Osteoblast (primary cell): Measurements from ENCODE around the gene MIPOL1. TPM values are rescaled to one million over a fixed set of nuclear protein-coding genes. Genes with fewer than 3 reads are reported as not detected.
A peak's percentile ranks its signal among the peaks of the same experiment; 100 is the strongest.

ENCODE experiments used
- DNase-seq: peaks from one replicate; pipeline ENCODE4 v3.0.0; 2011; ENCODE audit warnings: low spot score, mixed read lengths; ENCODE audit not compliant: insufficient read length; ENCODE audit errors: missing footprints
- H2AFZ ChIP-seq: 2 replicates; pipeline ENCODE4 v1.6.0; 2011; ENCODE audit warnings: mild to moderate bottlenecking, low read length
- H3K27ac ChIP-seq: 2 replicates; pipeline ENCODE4 v1.5.1; 2011; ENCODE audit warnings: mild to moderate bottlenecking, low read depth, low read length, moderate library complexity
- H3K27me3 ChIP-seq: 2 replicates; pipeline ENCODE4 v1.6.0; 2012; ENCODE audit warnings: mild to moderate bottlenecking, control low read depth, inconsistent platforms, low read length, moderate library complexity; ENCODE audit not compliant: insufficient read depth
- H3K36me3 ChIP-seq: 2 replicates; pipeline ENCODE4 v1.5.1; 2011; ENCODE audit warnings: mild to moderate bottlenecking, low read length, control low read depth, moderate library complexity; ENCODE audit not compliant: insufficient read depth
- H3K4me1 ChIP-seq: 2 replicates; pipeline ENCODE4 v1.5.1; 2011; ENCODE audit warnings: mild to moderate bottlenecking, low read length, control low read depth, moderate library complexity; ENCODE audit not compliant: insufficient read depth
- H3K4me2 ChIP-seq: 2 replicates; pipeline ENCODE4 v1.6.0; 2011; ENCODE audit warnings: mild to moderate bottlenecking, low read length; ENCODE audit not compliant: insufficient read depth
- H3K4me3 ChIP-seq: fragments of 200-600 bp; sonication (generic); 3 replicates; pipeline ENCODE4 v1.5.1; 2012; ENCODE audit warnings: mild to moderate bottlenecking, low read length, inconsistent platforms; ENCODE audit not compliant: insufficient read depth
- H3K79me2 ChIP-seq: 2 replicates; pipeline ENCODE4 v1.6.0; 2012; ENCODE audit warnings: mild to moderate bottlenecking, low read length, control low read depth, inconsistent platforms; ENCODE audit not compliant: insufficient read depth
- H3K9me3 ChIP-seq: 2 replicates; pipeline ENCODE4 v1.5.1; 2011; ENCODE audit warnings: low read depth, low read length, control low read depth
- H4K20me1 ChIP-seq: 2 replicates; pipeline ENCODE4 v1.6.0; 2012; ENCODE audit warnings: mild to moderate bottlenecking, low read length, control low read depth; ENCODE audit not compliant: insufficient read depth
- CTCF ChIP-seq: IDR thresholded peaks from 2 replicates; pipeline ENCODE4 v1.5.1; 2011; ENCODE audit warnings: mild to moderate bottlenecking, low read depth, low read length, moderate library complexity; ENCODE audit errors: extremely low read depth
- total RNA-seq: library from RNA; depleted of rRNA; stranded (reverse); fragments of >200 nt; gene quantifications from 2 replicates; pipeline ENCODE4 v1.2.3, GENCODE V29; 2012

MIPOL1 gene
- total RNA-seq, 1 donor = 9.0 TPM

GRCh38 chr14:37590428-37591139 lies 392.8 kb downstream of the MIPOL1 start:
- no peaks in the 10 kb centered on the region for H4K20me1 ChIP-seq
- H3K79me2 ChIP-seq = no peaks in the 10 kb centered on the region
- peaks cover 88% of the 10 kb centered on the region for H3K27me3 ChIP-seq
- no peak overlapping the region for H2AFZ ChIP-seq
- TF ChIP-seq CTCF = no peak
- DNase-seq = peak; percentile 58
- H3K27ac ChIP-seq = no peak overlapping the region
- no peak overlapping the region for H3K4me3 ChIP-seq
- no peaks in the 10 kb centered on the region for H3K9me3 ChIP-seq
- no peak overlapping the region for H3K4me2 ChIP-seq
- H3K4me1 ChIP-seq = no peaks in the 10 kb centered on the region
- H3K36me3 ChIP-seq = no peaks in the 10 kb centered on the region

GRCh38 chr14:37591311-37591940 lies 393.7 kb downstream of the MIPOL1 start:
- TF ChIP-seq CTCF = no peak
- no peaks in the 10 kb centered on the region for H4K20me1 ChIP-seq
- no peaks in the 10 kb centered on the region for H3K79me2 ChIP-seq
- no peaks in the 10 kb centered on the region for H3K36me3 ChIP-seq
- no peak overlapping the region for H3K27ac ChIP-seq
- H3K4me2 ChIP-seq = no peak overlapping the region
- peaks cover 88% of the 10 kb centered on the region for H3K27me3 ChIP-seq
- no peak overlapping the region for H2AFZ ChIP-seq
- peak; percentile 44 for DNase-seq
- no peaks in the 10 kb centered on the region for H3K9me3 ChIP-seq
- H3K4me3 ChIP-seq = no peak overlapping the region
- H3K4me1 ChIP-seq = no peaks in the 10 kb centered on the region

GRCh38 chr14:37591941-37592481 lies 394.3 kb downstream of the MIPOL1 start:
- no peak overlapping the region for H2AFZ ChIP-seq
- no peaks in the 10 kb centered on the region for H3K79me2 ChIP-seq
- no peak overlapping the region for H3K4me2 ChIP-seq
- H3K4me3 ChIP-seq = no peak overlapping the region
- no peaks in the 10 kb centered on the region for H4K20me1 ChIP-seq
- no peaks in the 10 kb centered on the region for H3K36me3 ChIP-seq
- DNase-seq = peak; percentile 58
- no peaks in the 10 kb centered on the region for H3K4me1 ChIP-seq
- H3K9me3 ChIP-seq = no peaks in the 10 kb centered on the region
- H3K27ac ChIP-seq = no peak overlapping the region
- no peak for TF ChIP-seq CTCF
- peaks cover 88% of the 10 kb centered on the region for H3K27me3 ChIP-seq
